ENCODE measurements around the gene CP.

DNA sequence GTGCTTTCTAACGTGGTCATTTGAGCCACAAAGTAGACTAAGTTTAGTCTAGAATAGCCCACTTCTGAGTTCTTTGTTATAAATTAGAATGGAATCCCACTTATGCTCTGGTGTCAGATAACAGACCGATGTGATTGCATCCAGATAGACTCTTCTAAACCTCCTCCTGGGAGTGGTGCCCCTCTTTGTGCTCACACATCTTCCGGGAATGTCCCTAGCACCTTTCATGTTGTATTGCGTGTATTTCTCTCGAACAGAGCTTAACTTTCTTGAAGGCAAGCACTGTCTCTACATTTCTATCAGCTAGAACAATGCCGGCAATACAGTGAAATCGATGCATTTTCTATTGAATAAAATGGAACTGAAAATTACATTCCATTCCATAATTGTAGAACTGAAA lies 23.0 kb downstream of the CP start:
- no peak for TF ChIP-seq POLR2AphosphoS5 (IDR thresholded peaks at IDR 0.05)
- TF ChIP-seq, protein P1, sequence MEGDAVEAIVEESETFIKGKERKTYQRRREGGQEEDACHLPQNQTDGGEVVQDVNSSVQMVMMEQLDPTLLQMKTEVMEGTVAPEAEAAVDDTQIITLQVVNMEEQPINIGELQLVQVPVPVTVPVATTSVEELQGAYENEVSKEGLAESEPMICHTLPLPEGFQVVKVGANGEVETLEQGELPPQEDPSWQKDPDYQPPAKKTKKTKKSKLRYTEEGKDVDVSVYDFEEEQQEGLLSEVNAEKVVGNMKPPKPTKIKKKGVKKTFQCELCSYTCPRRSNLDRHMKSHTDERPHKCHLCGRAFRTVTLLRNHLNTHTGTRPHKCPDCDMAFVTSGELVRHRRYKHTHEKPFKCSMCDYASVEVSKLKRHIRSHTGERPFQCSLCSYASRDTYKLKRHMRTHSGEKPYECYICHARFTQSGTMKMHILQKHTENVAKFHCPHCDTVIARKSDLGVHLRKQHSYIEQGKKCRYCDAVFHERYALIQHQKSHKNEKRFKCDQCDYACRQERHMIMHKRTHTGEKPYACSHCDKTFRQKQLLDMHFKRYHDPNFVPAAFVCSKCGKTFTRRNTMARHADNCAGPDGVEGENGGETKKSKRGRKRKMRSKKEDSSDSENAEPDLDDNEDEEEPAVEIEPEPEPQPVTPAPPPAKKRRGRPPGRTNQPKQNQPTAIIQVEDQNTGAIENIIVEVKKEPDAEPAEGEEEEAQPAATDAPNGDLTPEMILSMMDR (IDR thresholded peaks at IDR 0.05) = no peak
- TF ChIP-seq POLR2A (IDR thresholded peaks at IDR 0.05) = no peak
- no peak for TF ChIP-seq EP300 (IDR thresholded peaks at IDR 0.05)

Data from upper lobe of left lung (tissue), 4 donors.